ENCODE measurements around the gene PPT1.

PPT1 gene

GRCh38 chr1:40023379-40023944 is 73.6 kb downstream of the PPT1 start:
- no peak for DNase-seq
